ENCODE results near the gene DNMBP. TPM values are rescaled to one million over a fixed set of nuclear protein-coding genes. Genes with fewer than 3 reads are reported as not detected.

DNMBP gene
- total RNA-seq, 2 experiments from 2014 or later: 4.1 to 4.4 TPM

- Mint-ChIP-seq H3K4me3 (no peak overlapping the region), H3K4me1 (ENCODE audit: low read depth) (peaks cover 4% of the 10 kb centered on the region), H3K27me3 (ENCODE audit: low read depth) (no peaks in the 10 kb centered on the region), H3K27ac (no peak overlapping the region), H3K36me3 (ENCODE audit: low read depth) (no peaks in the 10 kb centered on the region), H3K9me3 (ENCODE audit: insufficient read depth) (no peaks in the 10 kb centered on the region)
- ChIA-PET POLR2A (no interaction called here), CTCF (no interaction called here)
- no peak for DNase-seq
- ATAC-seq: no peak
Measured at GRCh38 chr10:99920901-99921300, 88.8 kb downstream of the DNMBP start.

- H3K27ac Mint-ChIP-seq: no peak overlapping the region
- no peaks in the 10 kb centered on the region for H3K9me3 Mint-ChIP-seq (ENCODE audit: insufficient read depth)
- ATAC-seq (no peak), DNase-seq (no peak)
- peaks cover 4% of the 10 kb centered on the region for H3K4me1 Mint-ChIP-seq (ENCODE audit: low read depth)
- no peak overlapping the region for H3K4me3 Mint-ChIP-seq
- POLR2A ChIA-PET: no interaction called here
- H3K27me3 Mint-ChIP-seq (ENCODE audit: low read depth): no peaks in the 10 kb centered on the region
- no peaks in the 10 kb centered on the region for H3K36me3 Mint-ChIP-seq (ENCODE audit: low read depth)
- CTCF ChIA-PET: no interaction called here
Measured at GRCh38 chr10:99920486-99920885, 89.3 kb downstream of the DNMBP start.

GRCh38 chr10:99917963-99918825 lies 91.6 kb downstream of the DNMBP start:
- Mint-ChIP-seq H3K27ac (no peak overlapping the region), H3K27me3 (ENCODE audit: low read depth) (no peaks in the 10 kb centered on the region), H3K9me3 (ENCODE audit: insufficient read depth) (no peaks in the 10 kb centered on the region), H3K36me3 (ENCODE audit: low read depth) (no peaks in the 10 kb centered on the region), H3K4me3 (no peak overlapping the region), H3K4me1 (ENCODE audit: low read depth) (peaks cover 4% of the 10 kb centered on the region)
- CTCF ChIA-PET: no interaction called here
- POLR2A ChIA-PET: no interaction called here
- no peak for DNase-seq
- no peak for ATAC-seq

DNA sequence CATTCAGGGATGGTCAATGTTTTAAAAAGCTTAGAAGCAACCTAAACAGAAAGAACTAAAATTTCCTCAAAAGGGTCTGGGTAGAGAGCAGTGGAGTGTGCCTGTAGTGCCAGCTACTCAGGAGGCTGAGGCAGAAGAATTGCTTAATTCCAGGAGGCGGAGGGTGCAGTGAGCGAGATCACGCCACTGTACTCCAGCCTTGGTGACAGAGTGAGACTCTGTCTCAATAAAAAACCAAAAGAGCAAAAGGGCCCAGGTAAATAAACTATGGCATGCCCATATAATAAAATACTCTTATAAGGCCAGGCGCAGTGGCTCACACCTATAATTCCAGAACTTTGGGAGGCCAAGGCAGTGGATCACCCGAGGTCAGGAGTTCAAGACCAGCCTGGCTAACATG lies 93.0 kb downstream of the DNMBP start:
- no peaks in the 10 kb centered on the region for H3K9me3 Mint-ChIP-seq (ENCODE audit: insufficient read depth)
- H3K27me3 Mint-ChIP-seq (ENCODE audit: low read depth): no peaks in the 10 kb centered on the region
- DNase-seq (no peak), ATAC-seq (no peak)
- no peak overlapping the region for H3K4me3 Mint-ChIP-seq
- ChIA-PET POLR2A (no interaction called here), CTCF (no interaction called here)
- H3K36me3 Mint-ChIP-seq (ENCODE audit: low read depth): no peaks in the 10 kb centered on the region
- no peak overlapping the region for H3K27ac Mint-ChIP-seq
- H3K4me1 Mint-ChIP-seq (ENCODE audit: low read depth): no peaks in the 10 kb centered on the region

DNA sequence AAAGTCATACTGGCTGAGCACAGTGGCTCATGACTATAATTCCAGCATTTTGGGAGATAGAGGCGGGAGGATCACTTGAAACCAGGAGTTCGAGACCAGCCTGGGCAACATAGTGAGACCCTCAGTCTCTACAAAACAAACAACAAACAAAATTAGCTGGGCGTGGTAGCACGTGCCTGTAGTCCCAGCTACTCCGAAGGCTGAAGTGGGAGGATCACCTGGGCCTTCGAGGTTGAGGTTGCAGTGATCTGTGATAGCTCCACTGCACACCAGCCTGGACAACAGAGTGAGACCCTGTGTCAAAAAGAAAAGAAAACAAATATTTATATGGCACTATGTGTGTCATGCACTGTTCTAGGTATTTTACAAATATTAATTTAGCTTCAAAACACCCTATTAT lies 94.3 kb downstream of the DNMBP start:
- no peak for DNase-seq
- H3K27me3 Mint-ChIP-seq (ENCODE audit: low read depth): no peaks in the 10 kb centered on the region
- H3K36me3 Mint-ChIP-seq (ENCODE audit: low read depth): no peaks in the 10 kb centered on the region
- H3K4me1 Mint-ChIP-seq (ENCODE audit: low read depth): no peaks in the 10 kb centered on the region
- no peak for ATAC-seq
- CTCF ChIA-PET: no interaction called here
- H3K27ac Mint-ChIP-seq: no peak overlapping the region
- no peaks in the 10 kb centered on the region for H3K9me3 Mint-ChIP-seq (ENCODE audit: insufficient read depth)
- H3K4me3 Mint-ChIP-seq: no peak overlapping the region
- POLR2A ChIA-PET: no interaction called here

DNA sequence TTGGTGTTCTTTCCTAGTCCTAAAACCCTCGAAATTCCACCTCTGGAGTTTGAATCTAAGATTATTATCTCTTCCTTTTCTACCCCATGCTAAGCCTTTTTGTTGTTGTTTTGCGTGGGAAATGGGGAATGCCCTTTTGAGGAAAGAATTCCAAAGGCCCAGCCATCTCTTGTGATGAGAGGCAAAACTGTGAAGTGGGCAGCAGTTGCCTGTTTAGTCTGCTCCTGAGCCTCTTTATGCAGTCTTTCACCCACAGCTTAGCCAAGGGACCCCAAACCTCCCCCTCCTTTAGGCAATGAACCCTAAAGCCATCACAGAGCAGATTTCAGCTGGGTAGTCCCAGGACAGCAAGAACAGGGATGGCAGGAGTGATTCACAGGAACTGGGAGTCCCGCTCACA lies 95.5 kb downstream of the DNMBP start:
- ChIA-PET POLR2A (no interaction called here), CTCF (no interaction called here)
- Mint-ChIP-seq H3K36me3 (ENCODE audit: low read depth) (no peaks in the 10 kb centered on the region), H3K4me3 (no peak overlapping the region), H3K9me3 (ENCODE audit: insufficient read depth) (no peaks in the 10 kb centered on the region), H3K27ac (no peak overlapping the region), H3K27me3 (ENCODE audit: low read depth) (no peaks in the 10 kb centered on the region), H3K4me1 (ENCODE audit: low read depth) (peaks cover 1% of the 10 kb centered on the region)
- no peak for DNase-seq
- no peak for ATAC-seq

DNA sequence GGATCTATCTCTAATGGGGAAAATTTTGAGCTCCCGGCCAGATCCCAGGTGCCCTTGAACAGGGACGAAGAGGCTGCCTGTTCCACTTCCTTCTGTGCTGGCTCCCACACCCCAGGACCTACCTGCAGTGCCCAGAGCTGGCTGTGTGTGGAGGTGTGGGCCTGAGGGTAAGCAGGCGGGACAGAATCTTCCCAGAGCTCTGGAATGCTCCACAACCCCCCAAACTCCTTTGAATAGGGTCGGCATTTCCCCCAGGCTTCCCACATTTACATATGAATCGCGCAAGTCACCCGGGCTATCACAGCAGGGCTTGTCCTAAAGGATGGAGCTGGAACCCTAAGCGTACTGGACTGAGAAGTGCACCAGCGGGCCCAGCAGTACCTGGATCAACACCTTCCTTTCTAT lies 95.9 kb downstream of the DNMBP start:
- CTCF ChIA-PET: no interaction called here

GRCh38 chr10:99912041-99912440 lies 97.7 kb downstream of the DNMBP start:
- no peak overlapping the region for H3K27ac Mint-ChIP-seq
- ChIA-PET POLR2A (no interaction called here), CTCF (interaction anchor here (0.9 kb wide), 1 partner anchor 134 kb away, joined by 3 read pairs; no protein-coding TSS in a partner anchor)
- DNase-seq (no peak), ATAC-seq (no peak)
- H3K27me3 Mint-ChIP-seq (ENCODE audit: low read depth): no peaks in the 10 kb centered on the region
- H3K36me3 Mint-ChIP-seq (ENCODE audit: low read depth): peaks cover 10% of the 10 kb centered on the region
- no peak overlapping the region for H3K4me3 Mint-ChIP-seq
- H3K9me3 Mint-ChIP-seq (ENCODE audit: insufficient read depth): no peaks in the 10 kb centered on the region
- H3K4me1 Mint-ChIP-seq (ENCODE audit: low read depth): peaks cover 14% of the 10 kb centered on the region

More for the DNA sequence above, 95.9 kb downstream of the DNMBP start:
- DNase-seq (no peak), ATAC-seq (no peak)
- Mint-ChIP-seq H3K36me3 (ENCODE audit: low read depth) (peaks cover 1% of the 10 kb centered on the region), H3K27ac (no peak overlapping the region), H3K9me3 (ENCODE audit: insufficient read depth) (no peaks in the 10 kb centered on the region), H3K4me1 (ENCODE audit: low read depth) (peaks cover 5% of the 10 kb centered on the region), H3K4me3 (no peak overlapping the region), H3K27me3 (ENCODE audit: low read depth) (no peaks in the 10 kb centered on the region)
- POLR2A ChIA-PET: no interaction called here

- Mint-ChIP-seq H3K4me3 (no peak overlapping the region), H3K4me1 (ENCODE audit: low read depth) (peaks cover 14% of the 10 kb centered on the region), H3K9me3 (ENCODE audit: insufficient read depth) (no peaks in the 10 kb centered on the region), H3K27me3 (ENCODE audit: low read depth) (no peaks in the 10 kb centered on the region), H3K36me3 (ENCODE audit: low read depth) (peaks cover 10% of the 10 kb centered on the region), H3K27ac (peak overlapping the region; percentile 26)
- no peak for DNase-seq
- peak; percentile 47 for ATAC-seq
- ChIA-PET POLR2A (no interaction called here), CTCF (interaction anchor here (1.8 kb wide), 1 partner anchor 63 kb away, joined by 6 read pairs; no protein-coding TSS in a partner anchor)
Measured at GRCh38 chr10:99908512-99908911, 101.2 kb downstream of the DNMBP start.

DNA sequence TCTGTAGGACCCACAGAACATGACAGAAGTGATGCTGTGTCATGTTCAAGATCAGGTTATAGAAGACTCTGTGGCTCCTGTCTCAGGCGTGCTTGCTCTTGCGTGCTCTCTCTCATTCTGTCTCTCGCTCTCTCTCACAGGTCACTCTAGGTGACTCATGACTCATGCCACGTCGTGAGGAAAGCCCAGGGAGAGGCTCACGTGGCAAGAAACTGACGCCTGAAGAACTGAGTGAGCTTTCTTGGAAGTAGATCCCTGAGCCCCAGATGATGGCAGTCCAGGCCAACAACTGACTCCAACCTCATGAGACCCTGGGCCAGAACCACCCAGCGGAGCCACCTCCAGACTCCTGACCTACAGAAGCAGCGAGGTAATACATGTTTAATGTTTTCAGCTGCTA lies 103.3 kb downstream of the DNMBP start:
- no peaks in the 10 kb centered on the region for H3K27me3 Mint-ChIP-seq (ENCODE audit: low read depth)
- DNase-seq: no peak
- ChIA-PET CTCF (interaction anchor here (1.3 kb wide), 1 partner anchor 61 kb away, joined by 4 read pairs; no protein-coding TSS in a partner anchor), POLR2A (no interaction called here)
- no peak for ATAC-seq
- H3K4me3 Mint-ChIP-seq: no peak overlapping the region
- H3K36me3 Mint-ChIP-seq (ENCODE audit: low read depth): peaks cover 10% of the 10 kb centered on the region
- H3K4me1 Mint-ChIP-seq (ENCODE audit: low read depth): peaks cover 14% of the 10 kb centered on the region
- no peaks in the 10 kb centered on the region for H3K9me3 Mint-ChIP-seq (ENCODE audit: insufficient read depth)
- no peak overlapping the region for H3K27ac Mint-ChIP-seq

GRCh38 chr10:99905971-99906370 lies 103.8 kb downstream of the DNMBP start:
- ChIA-PET POLR2A (no interaction called here), CTCF (interaction anchor here (1.3 kb wide), 1 partner anchor 60 kb away, joined by 4 read pairs; no protein-coding TSS in a partner anchor)
- Mint-ChIP-seq H3K36me3 (ENCODE audit: low read depth) (peaks cover 10% of the 10 kb centered on the region), H3K4me1 (ENCODE audit: low read depth) (peaks cover 14% of the 10 kb centered on the region), H3K27ac (no peak overlapping the region), H3K27me3 (ENCODE audit: low read depth) (no peaks in the 10 kb centered on the region), H3K4me3 (no peak overlapping the region), H3K9me3 (ENCODE audit: insufficient read depth) (no peaks in the 10 kb centered on the region)
- DNase-seq (no peak), ATAC-seq (no peak)

GRCh38 chr10:99895867-99896266 lies 113.9 kb downstream of the DNMBP start:
- Mint-ChIP-seq H3K4me3 (no peak overlapping the region), H3K27me3 (ENCODE audit: low read depth) (no peaks in the 10 kb centered on the region), H3K4me1 (ENCODE audit: low read depth) (no peaks in the 10 kb centered on the region), H3K9me3 (ENCODE audit: insufficient read depth) (no peaks in the 10 kb centered on the region), H3K27ac (no peak overlapping the region), H3K36me3 (ENCODE audit: low read depth) (peaks cover 5% of the 10 kb centered on the region)
- DNase-seq: no peak
- no peak for ATAC-seq
- ChIA-PET POLR2A (interaction anchor here (0.6 kb wide), 1 partner anchor 21 kb away, joined by 3 read pairs; no protein-coding TSS in a partner anchor), CTCF (interaction anchor here (1.0 kb wide), 1 partner anchor 114 kb away, joined by 3 read pairs; the partner anchor contains the start of gene DNMBP)

Measured in activated CD8-positive, alpha-beta T cell treated with anti-CD3 and anti-CD28 coated beads, Interleukin-2, amount 10 ng/mL, durations not matched to agents 7 days and 5 days (primary cell).